Prostate gland (tissue), 2 donors: ENCODE results near the gene JADE1.

Experiments
- POLR2A ChIP-seq: fragments of 450-650 bp; IDR thresholded peaks from one replicate; pipeline ENCODE4 v1.6.1; 2016; ENCODE audit warnings: antibody characterized with exemption, mild to moderate bottlenecking
- POLR2AphosphoS5 ChIP-seq: sonication (generic); formaldehyde crosslinking; IDR thresholded peaks from one replicate; pipeline ENCODE4 v1.6.1; 2017; ENCODE audit warnings: antibody characterized with exemption
- TF ChIP-seq, protein P1 (sequence below), 4 experiments: fragments of 200-600 bp in 2 of 4; fragments of 450-650 bp in 2 of 4; sonication (generic) in 2 of 4; IDR thresholded peaks; 1 replicate in 3 of 4; 2 replicates in 1 of 4; pipeline ENCODE4 v1.5.1; 2016 to 2019; ENCODE audit warnings: antibody characterized with exemption in 4 of 4, mild to moderate bottlenecking in 2 of 4, moderate library complexity in 2 of 4

DNA sequence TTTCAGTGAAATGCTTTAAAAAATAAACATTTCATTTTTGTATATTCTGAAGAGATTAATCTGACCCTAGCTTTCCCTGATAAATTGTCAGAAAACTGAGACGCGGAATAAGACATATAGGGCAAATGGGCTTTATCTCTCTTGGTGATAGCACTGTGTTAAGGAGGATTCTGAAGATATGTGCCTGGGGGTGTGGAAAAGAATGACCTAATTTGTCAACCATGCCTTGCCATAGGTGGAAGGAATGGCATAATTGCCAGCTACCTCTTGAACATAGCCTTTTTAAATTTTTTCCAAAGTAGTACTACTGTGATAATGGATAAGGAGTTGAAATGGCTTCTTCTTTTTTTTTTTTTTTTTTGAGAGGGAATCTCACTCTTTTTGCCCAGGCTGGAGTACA lies 11.7 kb downstream of the JADE1 start:
- TF ChIP-seq, protein P1, sequence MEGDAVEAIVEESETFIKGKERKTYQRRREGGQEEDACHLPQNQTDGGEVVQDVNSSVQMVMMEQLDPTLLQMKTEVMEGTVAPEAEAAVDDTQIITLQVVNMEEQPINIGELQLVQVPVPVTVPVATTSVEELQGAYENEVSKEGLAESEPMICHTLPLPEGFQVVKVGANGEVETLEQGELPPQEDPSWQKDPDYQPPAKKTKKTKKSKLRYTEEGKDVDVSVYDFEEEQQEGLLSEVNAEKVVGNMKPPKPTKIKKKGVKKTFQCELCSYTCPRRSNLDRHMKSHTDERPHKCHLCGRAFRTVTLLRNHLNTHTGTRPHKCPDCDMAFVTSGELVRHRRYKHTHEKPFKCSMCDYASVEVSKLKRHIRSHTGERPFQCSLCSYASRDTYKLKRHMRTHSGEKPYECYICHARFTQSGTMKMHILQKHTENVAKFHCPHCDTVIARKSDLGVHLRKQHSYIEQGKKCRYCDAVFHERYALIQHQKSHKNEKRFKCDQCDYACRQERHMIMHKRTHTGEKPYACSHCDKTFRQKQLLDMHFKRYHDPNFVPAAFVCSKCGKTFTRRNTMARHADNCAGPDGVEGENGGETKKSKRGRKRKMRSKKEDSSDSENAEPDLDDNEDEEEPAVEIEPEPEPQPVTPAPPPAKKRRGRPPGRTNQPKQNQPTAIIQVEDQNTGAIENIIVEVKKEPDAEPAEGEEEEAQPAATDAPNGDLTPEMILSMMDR (IDR thresholded peaks at IDR 0.05) = no peak
- no peak for TF ChIP-seq POLR2A
- TF ChIP-seq POLR2AphosphoS5 = no peak
